Memory B cell (primary cell): ENCODE data around the gene CHPF.

ENCODE experiments used
- ATAC-seq: fragments of 150-1000 bp; cut with Tn5 transposase; 2 replicates; pipeline ENCODE4 v1.10.0; 2021; ENCODE audit warnings: low read depth, mild to moderate bottlenecking, moderate library complexity
- DNase-seq, 2 donors: peaks; one replicate each; pipeline ENCODE4 v3.0.0; 2022; ENCODE audit warnings: low spot score in 2 of 2
- H3K27ac Mint-ChIP-seq: one replicate; pipeline ENCODE4 v1.8.0; 2022; ENCODE audit warnings: mild to moderate bottlenecking, moderate library complexity, mixed read lengths
- H3K27me3 Mint-ChIP-seq: one replicate; pipeline ENCODE4 v1.8.0; 2022; ENCODE audit warnings: mixed read lengths
- H3K36me3 Mint-ChIP-seq: one replicate; pipeline ENCODE4 v1.8.0; 2022; ENCODE audit warnings: mild to moderate bottlenecking, mixed read lengths
- H3K4me1 Mint-ChIP-seq: one replicate; pipeline ENCODE4 v1.8.0; 2022; ENCODE audit warnings: mixed read lengths
- H3K4me3 Mint-ChIP-seq: one replicate; pipeline ENCODE4 v1.8.0; 2022; ENCODE audit warnings: mild to moderate bottlenecking, moderate library complexity, mixed read lengths
- H3K9me3 Mint-ChIP-seq: one replicate; pipeline ENCODE4 v1.8.0; 2022; ENCODE audit warnings: mixed read lengths

CHPF gene

DNA sequence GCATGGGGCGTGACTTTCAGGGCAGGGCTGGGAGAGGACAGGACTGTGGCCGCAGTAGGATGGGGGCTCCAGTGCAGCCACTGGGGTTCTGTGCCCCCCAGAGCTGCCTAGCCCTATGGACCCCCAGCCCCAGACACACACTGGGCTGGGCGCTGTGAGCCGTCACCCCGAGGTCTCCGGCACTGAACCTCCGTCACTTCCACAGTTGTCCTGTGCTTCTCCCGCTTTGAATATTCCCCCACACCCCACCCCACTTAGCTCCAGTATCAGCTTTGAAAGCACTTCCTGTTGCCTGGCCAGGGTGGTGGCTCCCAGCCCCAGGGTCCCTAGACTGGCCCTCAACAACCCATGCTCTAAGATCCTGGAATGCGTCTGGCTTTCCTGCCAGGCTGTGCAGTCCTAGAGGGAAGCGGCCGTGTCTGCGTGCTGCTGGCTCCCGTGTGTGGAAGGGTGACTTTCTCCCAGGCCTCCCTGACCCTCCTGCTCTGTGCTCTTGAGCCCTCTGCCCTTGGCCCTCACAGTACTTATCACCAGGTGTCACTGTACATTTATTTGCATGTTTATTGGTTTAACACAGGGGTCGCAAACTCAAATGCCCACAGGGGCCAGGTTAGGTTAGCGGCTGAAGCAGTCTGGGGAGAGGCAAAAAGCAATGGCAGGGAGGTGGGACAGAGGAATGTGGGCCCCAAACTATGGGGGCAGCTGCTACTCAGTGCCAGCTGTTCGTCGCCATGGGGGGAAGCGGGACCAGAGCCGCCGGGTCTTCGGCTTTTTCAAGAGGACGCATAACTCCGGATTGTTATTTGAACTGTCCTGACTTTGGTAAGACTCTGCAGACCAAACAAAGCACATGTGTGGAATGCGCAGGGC is 17.8 kb upstream of the CHPF start:
- no peak for DNase-seq
- Mint-ChIP-seq H3K4me3 (no peak overlapping the region), H3K27me3 (peaks cover 37% of the 10 kb centered on the region), H3K4me1 (no peaks in the 10 kb centered on the region), H3K36me3 (no peaks in the 10 kb centered on the region), H3K27ac (no peak overlapping the region), H3K9me3 (no peaks in the 10 kb centered on the region)
- ATAC-seq: no peak

DNA sequence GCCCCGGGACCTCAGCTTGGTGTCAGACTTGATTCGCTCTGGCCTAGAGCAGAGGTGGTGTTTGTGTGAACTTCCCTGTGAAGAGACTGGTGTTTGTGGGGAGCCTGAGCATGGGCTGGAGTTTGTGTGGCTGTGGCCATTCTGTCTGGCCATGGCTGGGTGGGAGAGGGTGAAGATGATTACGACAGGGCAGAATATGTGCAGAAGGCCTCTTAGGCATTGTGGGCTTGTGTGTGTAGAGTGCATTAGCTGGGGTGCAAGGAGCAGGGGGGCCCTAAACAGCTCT is 17.2 kb upstream of the CHPF start:
- H3K4me3 Mint-ChIP-seq: no peak overlapping the region
- no peaks in the 10 kb centered on the region for H3K36me3 Mint-ChIP-seq
- H3K27me3 Mint-ChIP-seq: peaks cover 36% of the 10 kb centered on the region
- no peak for DNase-seq
- no peaks in the 10 kb centered on the region for H3K4me1 Mint-ChIP-seq
- H3K9me3 Mint-ChIP-seq: no peaks in the 10 kb centered on the region
- no peak for ATAC-seq
- H3K27ac Mint-ChIP-seq: no peak overlapping the region

DNA sequence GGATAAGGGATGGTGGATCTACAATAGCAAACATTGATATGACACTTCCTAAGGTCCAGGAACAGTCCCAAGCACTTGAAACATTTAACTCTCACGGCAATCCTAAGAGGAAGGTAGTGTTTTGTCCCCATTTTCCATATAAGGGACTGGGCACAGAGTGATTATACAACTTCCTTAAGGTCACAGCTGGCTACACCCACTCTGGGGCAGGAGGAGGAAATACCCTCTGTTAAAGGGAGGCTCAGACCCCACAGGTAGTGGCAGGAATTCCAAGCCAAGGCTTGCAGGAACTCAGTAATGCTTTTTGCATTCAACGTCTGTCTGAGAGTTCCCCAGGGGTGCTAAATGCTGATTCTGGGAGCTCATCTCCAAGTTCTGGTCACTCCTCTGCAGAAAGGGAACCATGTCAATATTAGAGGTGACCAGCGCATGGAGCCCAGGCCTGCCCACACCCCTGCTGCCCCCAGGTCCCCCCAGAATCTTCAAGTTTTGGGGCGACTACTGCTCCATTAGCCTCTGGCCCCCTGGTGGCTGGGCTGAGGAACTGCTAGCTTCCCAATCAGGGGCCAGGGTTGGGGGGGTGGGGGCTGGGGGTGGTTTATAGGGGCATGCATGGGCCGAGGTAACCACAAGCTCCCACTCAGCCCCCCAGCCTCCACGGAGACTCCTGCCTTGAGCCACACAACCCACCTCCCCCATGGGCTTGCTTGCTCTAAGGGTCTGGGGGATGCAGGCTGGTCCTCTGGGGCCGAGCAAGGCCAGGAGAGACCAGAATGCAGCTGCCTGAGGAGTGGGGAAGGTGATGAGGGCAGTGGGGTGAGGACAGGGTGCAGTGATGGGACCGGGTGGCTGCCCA is 16.7 kb upstream of the CHPF start:
- Mint-ChIP-seq H3K9me3 (no peaks in the 10 kb centered on the region), H3K27ac (no peak overlapping the region), H3K36me3 (no peaks in the 10 kb centered on the region), H3K4me3 (no peak overlapping the region), H3K4me1 (no peaks in the 10 kb centered on the region), H3K27me3 (peaks cover 34% of the 10 kb centered on the region)
- ATAC-seq (peak; percentile 66), DNase-seq (no peak)

DNA sequence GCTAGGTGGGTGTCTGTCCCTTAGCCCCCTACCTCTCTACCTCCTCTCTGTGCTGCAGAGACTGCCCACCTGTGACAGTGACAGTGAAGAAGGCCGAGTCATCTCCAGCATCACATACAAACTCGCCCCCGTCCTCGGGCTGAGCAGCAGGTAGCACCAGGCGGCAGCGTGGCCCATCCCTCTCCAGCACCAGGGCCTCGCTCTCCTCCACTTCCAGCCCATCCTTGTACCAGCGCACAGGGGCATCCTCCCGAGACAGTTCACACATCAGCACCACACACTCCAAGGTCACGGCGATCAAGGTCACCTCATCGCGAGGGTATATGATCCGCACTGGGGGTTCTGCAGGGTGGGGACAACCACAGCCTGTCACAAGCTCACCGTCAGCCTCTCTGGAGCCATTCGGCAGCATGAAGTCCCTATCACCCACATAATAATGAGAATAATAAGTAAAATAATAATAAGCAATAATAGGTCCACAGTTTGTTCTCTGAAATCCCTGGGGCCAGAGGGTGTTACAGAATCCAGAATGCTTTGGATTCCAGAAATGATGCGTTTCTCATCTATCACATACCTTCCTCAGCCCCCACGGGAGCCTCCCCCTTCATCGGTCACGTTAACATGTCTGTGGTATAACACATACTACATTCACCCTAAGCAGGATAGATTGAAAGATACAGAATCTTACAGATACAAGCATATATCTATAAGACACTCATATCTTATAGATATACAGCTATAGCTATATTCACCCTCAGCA is 15.7 kb upstream of the CHPF start:
- Mint-ChIP-seq H3K27me3 (peaks cover 37% of the 10 kb centered on the region), H3K36me3 (no peaks in the 10 kb centered on the region)
- no peak for ATAC-seq

DNA sequence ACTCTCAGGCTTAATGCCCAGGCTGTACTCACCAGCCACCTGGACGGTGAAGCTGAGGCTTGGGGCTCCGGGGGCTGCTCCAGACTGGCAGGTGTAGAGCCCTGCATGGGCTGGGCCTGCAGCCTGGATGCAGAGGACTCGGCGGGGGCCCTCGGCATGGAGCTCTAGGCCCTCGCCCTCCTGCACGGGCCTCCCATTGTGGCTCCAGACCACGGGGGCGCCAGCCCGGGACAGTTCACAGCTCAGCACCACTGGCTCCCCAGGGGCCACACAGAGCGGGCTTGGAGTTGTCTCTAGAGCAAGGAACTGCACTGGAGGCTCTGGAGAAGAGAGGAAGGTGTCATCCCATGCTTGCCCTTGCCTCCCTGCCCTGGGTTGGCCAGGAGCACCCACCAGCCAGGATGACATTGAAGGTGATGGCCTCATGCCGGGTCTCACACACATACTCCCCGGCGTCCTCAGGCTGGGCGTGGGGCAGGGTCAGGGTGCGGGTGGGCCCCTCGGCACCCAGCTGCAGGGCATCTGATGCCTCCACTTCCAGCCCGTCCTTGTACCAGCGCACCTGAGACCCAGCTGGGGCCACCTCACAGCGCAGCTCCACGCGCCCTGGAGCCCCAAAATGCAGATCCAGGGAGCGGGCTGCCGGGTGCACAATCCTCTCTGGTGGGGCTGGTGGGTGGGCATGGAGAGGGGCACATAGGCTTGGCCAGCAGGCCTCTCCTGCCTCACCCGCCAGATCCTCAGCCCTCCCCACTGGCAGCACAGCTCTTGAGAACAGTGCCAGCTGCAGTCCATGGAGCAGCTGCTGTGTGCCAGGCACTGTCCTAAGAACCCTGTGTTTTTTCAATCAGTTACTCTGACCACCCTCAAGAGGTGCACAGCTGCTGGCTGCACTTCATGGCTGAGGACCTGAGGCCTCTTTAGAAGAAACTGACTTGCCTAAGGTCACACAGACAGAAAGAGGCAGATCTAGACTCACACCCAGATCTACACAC is 14.5 kb upstream of the CHPF start:
- Mint-ChIP-seq H3K9me3 (no peaks in the 10 kb centered on the region), H3K27ac (no peak overlapping the region), H3K36me3 (no peaks in the 10 kb centered on the region), H3K4me1 (peaks cover 2% of the 10 kb centered on the region), H3K27me3 (peaks cover 41% of the 10 kb centered on the region), H3K4me3 (no peak overlapping the region)
- DNase-seq: no peak
- no peak for ATAC-seq

More for the DNA sequence above, 15.7 kb upstream of the CHPF start:
- DNase-seq: no peak
- H3K9me3 Mint-ChIP-seq: no peaks in the 10 kb centered on the region
- no peak overlapping the region for H3K4me3 Mint-ChIP-seq
- no peaks in the 10 kb centered on the region for H3K4me1 Mint-ChIP-seq
- no peak overlapping the region for H3K27ac Mint-ChIP-seq

- ATAC-seq: no peak
- no peaks in the 10 kb centered on the region for H3K9me3 Mint-ChIP-seq
- peaks cover 36% of the 10 kb centered on the region for H3K27me3 Mint-ChIP-seq
Measured at GRCh38 chr2:219557320-219557719, 13.7 kb upstream of the CHPF start.

DNA sequence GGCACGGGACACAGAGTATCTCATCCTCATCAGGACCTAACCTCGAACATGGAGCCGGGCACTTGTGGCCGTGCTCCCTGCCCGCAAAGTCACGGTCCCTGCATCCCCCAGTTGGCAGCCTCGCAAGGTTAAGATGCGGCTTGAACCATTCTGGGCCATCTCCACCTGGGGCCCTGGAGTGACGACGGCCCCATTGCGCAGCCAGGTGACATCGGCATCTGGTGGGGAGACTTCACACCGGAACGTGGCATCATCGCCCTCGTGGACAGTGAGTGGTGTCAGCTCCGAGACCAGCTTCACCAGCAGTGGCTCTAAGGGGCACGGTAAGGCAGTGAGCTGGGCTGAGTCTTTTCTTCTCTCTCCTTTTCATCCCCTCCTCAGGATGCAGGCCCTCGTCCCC is 12.8 kb upstream of the CHPF start:
- no peaks in the 10 kb centered on the region for H3K9me3 Mint-ChIP-seq
- no peaks in the 10 kb centered on the region for H3K36me3 Mint-ChIP-seq
- ATAC-seq: no peak
- H3K4me3 Mint-ChIP-seq: no peak overlapping the region
- H3K27ac Mint-ChIP-seq: no peak overlapping the region
- H3K27me3 Mint-ChIP-seq: peaks cover 37% of the 10 kb centered on the region
- peaks cover 6% of the 10 kb centered on the region for H3K4me1 Mint-ChIP-seq
- no peak for DNase-seq

More at GRCh38 chr2:219557320-219557719, 13.7 kb upstream of the CHPF start:
- no peak for DNase-seq
- H3K36me3 Mint-ChIP-seq: no peaks in the 10 kb centered on the region
- H3K27ac Mint-ChIP-seq: no peak overlapping the region
- peaks cover 2% of the 10 kb centered on the region for H3K4me1 Mint-ChIP-seq
- H3K4me3 Mint-ChIP-seq: no peak overlapping the region

DNA sequence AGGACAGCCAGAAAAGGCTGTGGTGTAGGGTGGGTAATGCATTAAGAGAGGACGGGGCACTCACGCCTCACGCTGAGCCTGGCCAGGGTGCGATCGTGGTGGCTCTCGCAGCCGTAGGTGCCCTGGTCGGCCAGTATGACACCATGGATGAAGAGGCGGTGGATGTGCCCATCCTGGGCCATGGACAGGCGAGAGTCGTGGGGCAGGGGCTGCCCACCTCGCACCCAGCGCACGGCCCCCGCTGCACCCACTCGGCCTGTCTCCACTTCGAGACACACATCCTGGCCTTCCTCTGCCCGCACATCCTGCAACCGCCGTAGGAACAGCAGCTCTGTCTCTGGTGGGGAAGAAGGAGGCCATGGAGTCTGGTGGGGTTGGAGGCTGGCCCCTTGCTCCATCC is 12.3 kb upstream of the CHPF start:
- Mint-ChIP-seq H3K27ac (no peak overlapping the region), H3K4me3 (no peak overlapping the region), H3K4me1 (peaks cover 7% of the 10 kb centered on the region), H3K9me3 (no peaks in the 10 kb centered on the region), H3K27me3 (peaks cover 36% of the 10 kb centered on the region), H3K36me3 (no peaks in the 10 kb centered on the region)
- DNase-seq (no peak), ATAC-seq (no peak)

- ATAC-seq (no peak), DNase-seq (no peak)
- Mint-ChIP-seq H3K27me3 (peaks cover 34% of the 10 kb centered on the region), H3K9me3 (no peaks in the 10 kb centered on the region), H3K36me3 (no peaks in the 10 kb centered on the region), H3K4me1 (peaks cover 9% of the 10 kb centered on the region), H3K4me3 (no peak overlapping the region), H3K27ac (no peak overlapping the region)
Measured at GRCh38 chr2:219554350-219554749, 10.7 kb upstream of the CHPF start.

- ATAC-seq (no peak), DNase-seq (no peak)
- no peak overlapping the region for H3K4me3 Mint-ChIP-seq
- H3K27me3 Mint-ChIP-seq: peaks cover 37% of the 10 kb centered on the region
- H3K36me3 Mint-ChIP-seq: no peaks in the 10 kb centered on the region
- no peaks in the 10 kb centered on the region for H3K9me3 Mint-ChIP-seq
- H3K4me1 Mint-ChIP-seq: peaks cover 9% of the 10 kb centered on the region
- H3K27ac Mint-ChIP-seq: no peak overlapping the region
Measured at GRCh38 chr2:219553463-219553963, 9.9 kb upstream of the CHPF start.

DNA sequence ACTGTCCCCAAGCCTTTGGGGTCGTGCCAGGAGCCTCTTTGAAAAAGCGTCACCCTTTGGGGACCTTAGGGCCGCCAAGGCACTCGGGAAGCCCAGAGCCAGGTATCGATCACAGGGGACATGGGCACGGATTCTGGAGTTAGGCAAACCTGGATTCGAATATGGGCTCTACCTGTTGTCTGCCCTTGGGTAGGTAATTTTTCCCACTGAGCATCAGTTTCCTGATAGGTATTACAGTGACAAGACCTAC is 9.5 kb upstream of the CHPF start:
- Mint-ChIP-seq H3K36me3 (no peaks in the 10 kb centered on the region), H3K9me3 (no peaks in the 10 kb centered on the region), H3K4me1 (peaks cover 9% of the 10 kb centered on the region), H3K27ac (no peak overlapping the region), H3K27me3 (peaks cover 39% of the 10 kb centered on the region), H3K4me3 (no peak overlapping the region)
- DNase-seq (no peak), ATAC-seq (no peak)

DNA sequence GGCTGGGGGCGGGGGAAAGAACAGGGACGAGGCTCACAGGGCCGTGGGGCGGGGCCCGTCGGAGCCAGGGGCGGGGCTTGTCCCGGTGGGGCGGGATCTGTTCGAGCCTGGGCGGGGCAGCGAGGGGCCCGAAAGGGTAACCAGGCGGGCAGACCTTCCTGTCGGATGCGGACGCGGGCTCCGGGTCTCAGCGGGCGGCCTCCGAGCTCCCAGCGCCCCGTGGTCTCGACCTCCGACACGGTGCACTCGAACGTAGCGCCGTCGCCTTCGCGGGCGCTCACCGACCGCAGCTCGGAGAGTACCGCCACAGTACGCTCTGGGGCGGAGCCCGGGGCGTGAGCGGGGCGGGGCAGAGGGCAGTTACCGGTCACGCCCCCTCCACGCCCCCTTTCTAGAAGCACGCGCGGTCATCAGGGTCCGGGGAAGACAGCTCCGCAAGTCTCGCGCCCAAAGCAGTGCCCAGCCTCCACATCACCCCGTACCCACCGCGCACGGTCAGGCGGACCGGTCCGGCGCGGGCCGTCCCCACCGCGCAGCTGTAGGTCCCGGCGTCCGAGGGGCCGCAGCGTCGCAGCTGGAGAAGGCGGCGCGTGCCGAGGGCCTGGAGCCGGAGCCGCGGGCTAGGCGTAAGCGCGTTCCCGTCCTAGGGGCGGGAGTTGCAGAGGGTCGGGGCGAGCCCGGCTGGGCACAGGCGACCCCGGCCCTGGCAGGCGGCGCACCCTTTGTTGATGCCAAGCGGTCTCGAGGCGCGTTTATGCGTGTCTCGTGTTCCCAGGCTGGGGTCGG is 9.0 kb upstream of the CHPF start:
- peak overlapping the region; percentile 76 for H3K4me3 Mint-ChIP-seq
- H3K36me3 Mint-ChIP-seq: no peaks in the 10 kb centered on the region
- peaks cover 9% of the 10 kb centered on the region for H3K4me1 Mint-ChIP-seq
- ATAC-seq (peak; percentile 96), DNase-seq (peak; percentile 63 to 75)
- no peak overlapping the region for H3K27ac Mint-ChIP-seq
- peaks cover 40% of the 10 kb centered on the region for H3K27me3 Mint-ChIP-seq
- H3K9me3 Mint-ChIP-seq: no peaks in the 10 kb centered on the region
